ENCODE data around the gene VPS13A.
"Not testable (repeated sequence)": the region's sequence is repeated elsewhere in the genome, so short reads cannot be mapped to it uniquely, and the experiment has no call there.

The VPS13A gene

GRCh38 chr9:77427256-77427927 lies 250.1 kb downstream of the VPS13A start:
- no peak for DNase-seq

- no peak for DNase-seq
Measured at GRCh38 chr9:77429928-77430327, 252.6 kb downstream of the VPS13A start.

DNA sequence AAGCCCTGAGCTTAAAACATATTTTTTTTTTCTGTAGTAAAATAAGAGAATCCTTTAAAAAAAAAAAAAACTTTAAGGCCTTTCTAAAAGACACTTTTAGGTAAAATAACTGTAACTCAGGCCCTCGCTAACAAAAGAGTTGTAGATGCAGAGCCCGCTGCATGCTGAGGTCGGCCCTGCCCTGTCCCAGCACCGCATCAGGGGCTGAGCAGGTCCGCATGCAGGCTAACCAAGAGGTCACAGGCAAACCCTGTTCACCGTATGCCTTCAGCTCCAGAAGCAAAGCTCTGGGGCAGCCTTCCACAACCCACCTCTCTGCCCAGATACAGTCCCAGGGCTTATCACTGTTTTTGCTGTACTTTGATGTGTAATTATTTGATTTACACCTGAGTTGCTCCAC lies 254.7 kb downstream of the VPS13A start:
- no peak for DNase-seq

- DNase-seq: peak; percentile 69
Measured at GRCh38 chr9:77433675-77434445, 256.5 kb downstream of the VPS13A start.

DNA sequence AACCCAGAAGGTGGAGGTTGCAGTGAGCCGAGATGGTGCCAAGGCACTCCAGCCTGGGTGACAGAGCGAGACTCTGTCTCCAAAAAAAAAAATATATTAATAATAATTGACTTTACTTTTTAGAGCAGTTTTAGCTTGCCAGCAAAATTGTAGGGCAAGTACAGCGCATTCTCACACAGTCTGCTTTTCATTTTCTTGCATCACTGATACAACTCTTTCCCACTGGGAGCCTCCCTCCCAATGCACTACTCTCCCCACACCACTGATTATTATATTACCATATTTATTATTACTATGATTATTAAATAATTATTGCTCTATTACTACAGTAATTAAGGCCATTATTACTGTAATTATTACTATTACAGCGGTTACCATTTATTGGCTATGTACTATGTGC lies 257.9 kb downstream of the VPS13A start:
- no peak for DNase-seq

- peak; percentile 28 for DNase-seq
Measured at GRCh38 chr9:77435688-77436087, 258.4 kb downstream of the VPS13A start.

DNA sequence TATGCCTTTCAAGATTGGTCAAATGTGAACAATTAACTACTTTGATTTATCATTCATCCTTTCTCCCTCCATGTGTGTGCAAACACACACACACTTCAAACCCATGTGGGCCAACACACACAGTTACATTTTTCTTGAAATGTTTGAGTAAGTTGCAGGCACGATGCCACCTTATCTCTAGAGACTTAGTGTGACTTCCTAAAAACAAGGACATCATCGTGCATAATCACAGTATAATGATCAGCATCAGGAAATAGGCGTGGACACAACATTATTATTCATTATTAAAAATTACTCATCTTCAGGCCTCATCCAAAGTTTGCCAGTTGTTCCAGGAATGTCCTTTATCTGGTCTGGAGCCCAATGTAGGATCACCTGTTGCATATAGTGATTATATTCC lies 261.3 kb downstream of the VPS13A start:
- no peak for DNase-seq

DNA sequence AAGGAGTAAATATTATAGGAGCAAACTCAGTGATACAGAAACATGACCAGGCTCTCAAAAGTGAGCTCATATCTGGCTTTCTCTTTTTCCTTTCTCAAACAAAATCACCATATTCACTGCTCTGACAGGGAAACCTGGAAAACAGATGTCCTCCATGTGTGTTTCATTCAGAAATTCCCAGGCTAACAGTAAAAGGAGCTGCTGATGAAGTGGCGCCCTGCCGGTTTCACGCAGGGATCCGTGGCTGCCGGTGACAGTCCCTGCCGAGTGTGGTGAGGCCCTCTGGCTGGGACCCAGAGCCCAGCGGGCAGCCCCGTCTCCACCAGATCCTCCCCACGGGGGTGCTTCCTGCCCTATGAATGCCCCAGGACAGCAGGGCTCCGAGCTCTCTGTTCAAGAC lies 262.7 kb downstream of the VPS13A start:
- peak; percentile 48 for DNase-seq

DNA sequence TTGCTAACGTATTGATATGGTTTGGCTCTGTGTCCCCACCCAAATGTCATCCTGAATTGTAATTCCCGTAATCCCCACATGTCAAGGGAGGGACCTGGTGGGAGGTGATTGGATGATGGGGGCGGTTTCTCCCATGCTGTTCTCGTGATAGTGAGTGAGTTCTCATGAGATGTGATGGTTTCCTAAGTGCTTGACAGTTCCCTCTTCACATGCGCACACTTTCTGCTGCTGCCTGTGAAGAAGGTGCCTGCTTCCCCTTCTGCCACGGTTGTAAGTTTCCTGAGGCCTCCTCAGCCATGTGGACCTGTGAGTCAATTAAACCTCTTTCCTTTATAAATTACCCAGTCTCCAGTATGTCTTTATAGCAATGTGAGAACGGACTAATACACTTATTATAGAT lies 263.8 kb downstream of the VPS13A start:
- DNase-seq: not testable (repeated sequence)

- no peak for DNase-seq
Measured at GRCh38 chr9:77442436-77442835, 265.1 kb downstream of the VPS13A start.

GRCh38 chr9:77447646-77448045 lies 270.3 kb downstream of the VPS13A start:
- no peak for DNase-seq

DNA sequence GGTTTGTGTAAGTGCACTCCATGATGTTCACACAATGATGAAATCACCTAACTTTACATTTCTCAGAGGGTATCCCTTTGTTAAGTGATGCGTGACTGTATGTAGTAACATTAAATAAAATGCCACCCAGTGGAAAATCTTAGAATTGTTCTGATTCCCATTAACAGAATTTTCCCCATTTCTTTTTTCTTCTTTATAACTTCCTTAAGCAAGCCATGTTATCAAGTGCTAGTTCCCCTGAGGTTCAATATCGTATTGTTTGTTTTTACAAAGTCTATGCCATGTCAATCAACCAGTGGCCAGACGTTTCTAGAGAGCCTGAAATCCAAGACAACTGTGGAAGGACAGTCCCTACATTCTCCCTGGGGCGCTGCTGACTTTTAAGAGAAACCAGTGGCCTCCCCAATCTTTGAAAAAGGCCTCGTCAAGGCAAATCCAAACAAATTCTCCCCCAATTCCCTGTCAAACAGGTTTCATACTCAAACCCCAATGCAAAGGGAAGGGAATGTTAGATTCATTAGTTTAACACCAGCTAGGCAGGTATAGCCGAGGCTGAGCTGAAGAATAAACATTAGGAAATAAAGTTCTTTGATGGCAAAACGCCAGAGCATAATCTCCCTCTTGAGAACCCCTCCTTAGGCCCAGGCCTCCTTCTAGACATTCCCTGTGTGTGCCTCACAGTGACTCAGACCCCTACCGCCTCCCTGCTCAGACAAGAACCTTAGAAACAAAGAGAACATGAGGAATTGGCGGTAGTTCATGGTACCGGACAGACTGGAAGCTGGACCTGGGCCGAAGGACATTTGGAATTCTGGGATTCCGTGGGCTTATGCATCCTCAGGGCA lies 272.1 kb downstream of the VPS13A start:
- DNase-seq: peak; percentile 63

- DNase-seq: no peak
Measured at GRCh38 chr9:77450085-77450475, 272.7 kb downstream of the VPS13A start.

- DNase-seq: no peak
Measured at GRCh38 chr9:77451507-77451906, 274.2 kb downstream of the VPS13A start.

DNA sequence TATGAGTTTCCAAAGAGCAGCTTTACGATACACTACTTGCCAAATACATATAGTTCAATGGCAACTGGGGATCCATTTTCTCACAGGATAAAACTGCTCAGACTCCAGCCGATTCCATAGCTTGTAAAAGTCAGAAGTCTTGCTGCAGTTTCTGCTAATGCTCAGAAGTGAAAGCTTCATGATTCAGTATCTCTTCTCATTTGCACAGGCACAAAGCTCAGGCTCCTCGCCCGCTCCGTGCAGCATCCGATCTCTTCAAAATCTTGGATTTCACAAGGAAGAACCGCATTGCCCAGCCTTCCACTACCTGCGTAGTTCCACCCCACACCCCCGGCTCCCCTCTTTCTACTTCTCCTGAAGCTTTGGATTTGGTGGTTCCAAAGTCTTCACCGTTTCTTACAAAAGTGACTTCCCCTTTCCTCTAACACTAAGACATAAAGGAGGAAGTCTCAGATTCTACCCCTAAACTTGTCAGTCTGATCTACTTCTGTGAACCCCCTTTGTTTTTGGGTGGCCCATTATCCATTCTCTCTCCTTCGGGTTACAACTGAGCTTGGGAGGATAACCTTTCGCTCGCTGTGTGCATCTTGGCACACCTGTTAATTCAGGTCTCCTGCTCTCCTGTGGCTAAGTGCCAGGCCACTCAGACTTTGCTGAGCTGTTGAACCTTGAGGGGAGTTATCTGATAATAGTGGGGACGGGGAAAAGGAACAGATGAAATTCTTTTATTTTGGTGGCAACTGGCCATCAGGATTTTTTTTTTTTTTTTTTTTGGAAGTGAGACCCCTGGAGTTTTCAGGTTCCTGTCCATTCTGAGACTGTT lies 276.7 kb downstream of the VPS13A start:
- DNase-seq: no peak

GRCh38 chr9:77454663-77455062 lies 277.3 kb downstream of the VPS13A start:
- DNase-seq: peak; percentile 14

GRCh38 chr9:77455312-77455927 lies 278.1 kb downstream of the VPS13A start:
- DNase-seq: peak; percentile 50

DNA sequence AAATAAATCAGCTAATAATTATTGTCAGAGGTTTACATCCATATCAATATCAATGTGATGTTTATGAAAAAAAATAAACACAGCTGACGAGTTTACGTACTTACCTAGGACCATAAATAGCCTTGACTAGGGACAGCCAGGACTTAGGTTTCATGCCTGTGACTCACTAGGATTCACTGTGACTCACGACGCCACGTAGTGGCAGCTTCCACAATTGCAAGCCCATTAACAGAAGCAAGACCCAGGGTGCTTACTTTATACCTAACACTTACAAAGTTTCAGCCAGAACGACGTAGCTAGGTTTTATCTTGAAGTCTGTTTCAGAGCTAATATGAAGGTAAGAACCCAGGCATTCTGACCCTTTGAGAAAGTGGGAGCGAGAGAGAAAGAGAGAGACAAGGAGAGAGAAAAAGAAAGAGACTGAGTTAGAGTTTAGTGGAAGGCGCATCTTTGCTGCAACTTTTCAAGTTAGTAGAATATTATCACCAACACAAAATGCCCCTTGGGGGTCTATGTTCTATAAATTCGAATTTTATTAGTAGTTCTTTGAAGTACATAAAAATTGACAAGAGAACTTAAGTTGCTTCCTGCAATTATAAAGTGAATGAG lies 279.6 kb downstream of the VPS13A start:
- DNase-seq: peak; percentile 90

DNA sequence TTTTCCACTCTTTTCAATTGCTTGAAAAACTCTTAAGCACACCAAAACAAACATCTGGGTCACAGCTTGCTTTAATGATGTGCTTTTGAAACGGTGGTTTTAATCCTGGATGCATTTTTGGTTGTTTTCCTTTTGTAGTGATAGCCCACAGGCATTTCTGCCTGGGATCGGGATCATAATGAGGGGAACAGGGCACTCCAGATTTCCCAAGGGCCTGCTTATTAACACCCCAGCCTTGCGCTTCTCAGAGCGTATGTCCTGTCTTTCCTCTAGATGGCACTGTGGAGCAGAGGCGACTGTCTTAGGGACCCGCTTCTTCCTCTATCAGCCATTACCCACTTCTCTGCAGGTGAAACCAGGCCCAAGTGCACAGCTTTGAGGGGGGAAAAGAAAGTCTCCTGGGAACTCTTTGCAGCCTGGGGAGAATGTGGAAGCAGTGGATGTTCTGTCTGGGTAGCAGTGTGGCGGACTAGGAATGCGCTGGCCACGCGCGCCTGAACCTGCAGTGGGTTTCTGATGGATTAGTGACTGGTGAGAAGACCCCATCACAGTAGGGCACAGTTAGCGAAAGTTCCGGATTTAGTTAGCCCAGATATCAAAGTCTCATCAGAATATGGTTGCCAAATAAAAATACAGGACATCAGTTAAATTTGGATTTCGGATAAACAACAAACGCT lies 280.7 kb downstream of the VPS13A start:
- peak; percentile 75 for DNase-seq

GRCh38 chr9:77460938-77461337 lies 283.6 kb downstream of the VPS13A start:
- DNase-seq: no peak

DNA sequence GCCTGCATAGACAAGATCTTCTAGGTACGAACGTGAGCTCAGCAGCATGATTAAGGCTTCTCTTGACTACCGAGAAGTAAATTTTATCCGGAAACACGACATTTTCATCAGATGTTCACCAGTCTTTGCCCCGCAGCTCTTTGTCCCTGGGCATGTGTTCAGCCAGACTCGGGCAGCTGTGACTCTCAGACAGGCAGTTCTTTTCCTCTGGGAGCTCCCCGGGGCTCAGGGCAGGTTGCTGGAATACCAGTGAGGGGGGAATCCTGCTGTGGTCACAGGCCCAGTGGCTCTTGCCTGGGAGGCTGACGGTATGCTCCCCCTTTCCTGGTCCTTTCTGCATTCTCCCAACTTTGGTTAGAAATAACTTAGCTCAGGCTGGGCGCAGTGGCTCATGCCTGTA lies 284.7 kb downstream of the VPS13A start:
- DNase-seq: no peak
